IMR-90 (cell line): ENCODE measurements around the gene PHKG2. TPM values are rescaled to one million over a fixed set of nuclear protein-coding genes. Genes with fewer than 3 reads are reported as not detected.

Experiments used
- ATAC-seq: fragments of 200-7000 bp; cut with Tn5 transposase; 2 replicates; pipeline ENCODE4 v1.9.1; 2020; ENCODE audit warnings: low read depth, mild to moderate bottlenecking, moderate library complexity
- BruUV-seq: library from RNA; stranded (reverse); fragments of 400-500 nt; replicated peaks from 2 replicates; lab custom pipeline; 2021; lab: Mats Ljungman, UMichigan
- CTCF ChIA-PET: fragments of 300-600 bp; formaldehyde crosslinking; extraction: SDS; loops from one replicate; lab custom pipeline; 2021; ENCODE audit warnings: antibody characterized with exemption; lab: Yijun Ruan, JAX
- POLR2A ChIA-PET: fragments of 300-600 bp; sonication (Branson Sonifier 250); formaldehyde crosslinking; loops from one replicate; lab custom pipeline; 2022; ENCODE audit warnings: antibody characterized with exemption; ENCODE audit not compliant: unreplicated experiment; lab: Charles Lee
- DNase-seq: peaks from one replicate; pipeline ENCODE4 v3.0.0; 2013
- H2AFZ ChIP-seq: replicated peaks from 2 replicates; pipeline ENCODE3; 2013; ENCODE audit warnings: low read length, mild to moderate bottlenecking; ENCODE audit not compliant: poor library complexity
- H2AK5ac ChIP-seq: 2 replicates; pipeline ENCODE4 v1.6.1; 2013; ENCODE audit warnings: low read depth, low read length, inconsistent platforms
- H2AK9ac ChIP-seq: replicated peaks from 2 replicates; pipeline ENCODE3; 2013; ENCODE audit warnings: mild to moderate bottlenecking, low read depth, low read length, moderate library complexity; ENCODE audit not compliant: poor library complexity
- H2BK120ac ChIP-seq: 2 replicates; pipeline ENCODE4 v1.6.1; 2013; ENCODE audit warnings: low read depth, low read length, inconsistent platforms
- H2BK15ac ChIP-seq: 3 replicates; pipeline ENCODE4 v1.6.1; 2013; ENCODE audit warnings: low read depth, low read length, inconsistent platforms
- H2BK20ac ChIP-seq: 2 replicates; pipeline ENCODE4 v1.6.1; 2013; ENCODE audit warnings: low read depth, mild to moderate bottlenecking, inconsistent platforms, low read length, moderate library complexity
- H2BK5ac ChIP-seq: 2 replicates; pipeline ENCODE4 v1.6.1; 2013; ENCODE audit warnings: mild to moderate bottlenecking, low read depth, low read length, inconsistent platforms; ENCODE audit not compliant: poor library complexity, severe bottlenecking
- H3K14ac ChIP-seq: replicated peaks from 2 replicates; pipeline ENCODE4 v1.6.1; 2013; ENCODE audit warnings: low read depth, low read length, inconsistent platforms
- H3K18ac ChIP-seq: 2 replicates; pipeline ENCODE4 v1.6.1; 2013; ENCODE audit warnings: low read depth, low read length, control low read depth
- H3K23ac ChIP-seq: 2 replicates; pipeline ENCODE4 v1.6.1; 2013; ENCODE audit warnings: low read depth, low read length, inconsistent platforms
- H3K27ac ChIP-seq: 2 replicates; pipeline ENCODE4 v1.5.1; 2013; ENCODE audit warnings: mild to moderate bottlenecking, control low read depth, low read length; ENCODE audit not compliant: insufficient read depth
- H3K27me3 ChIP-seq: 2 replicates; pipeline ENCODE4 v1.6.1; 2013; ENCODE audit warnings: low read length; ENCODE audit not compliant: control insufficient read depth, insufficient read depth
- H3K36me3 ChIP-seq: 2 replicates; pipeline ENCODE4 v1.6.1; 2013; ENCODE audit warnings: low read length, mixed read lengths; ENCODE audit not compliant: control insufficient read depth, insufficient read depth
- H3K4ac ChIP-seq: 2 replicates; pipeline ENCODE4 v1.6.1; 2013; ENCODE audit warnings: low read depth, low read length, inconsistent platforms
- H3K4me1 ChIP-seq: 2 replicates; pipeline ENCODE4 v1.6.1; 2013; ENCODE audit warnings: low read length, mixed read lengths; ENCODE audit not compliant: control insufficient read depth, insufficient read depth
- H3K4me2 ChIP-seq: 2 replicates; pipeline ENCODE4 v1.6.1; 2013; ENCODE audit warnings: low read depth, mild to moderate bottlenecking, control low read depth, low read length, moderate library complexity
- H3K4me3 ChIP-seq: 2 replicates; pipeline ENCODE4 v1.5.1; 2013; ENCODE audit warnings: low read depth, mild to moderate bottlenecking, control low read depth, low read length, moderate library complexity; ENCODE audit not compliant: insufficient read depth
- H3K56ac ChIP-seq: 2 replicates; pipeline ENCODE4 v1.6.1; 2013; ENCODE audit warnings: low read length, inconsistent platforms; ENCODE audit not compliant: insufficient read depth; ENCODE audit errors: extremely low read depth
- H3K79me1 ChIP-seq, 2 experiments: 2 replicates each; pipeline ENCODE4 v1.6.1; 2013; ENCODE audit warnings: low read length in 2 of 2, inconsistent platforms in 1 of 2, low read depth in 1 of 2
- H3K9ac ChIP-seq: 2 replicates; pipeline ENCODE4 v1.6.1; 2013; ENCODE audit warnings: low read depth, low read length, control low read depth
- H3K9me1 ChIP-seq: 2 replicates; pipeline ENCODE4 v1.6.1; 2013; ENCODE audit warnings: low read length, inconsistent platforms; ENCODE audit not compliant: insufficient read depth
- H3K9me3 ChIP-seq: 2 replicates; pipeline ENCODE4 v1.6.1; 2013; ENCODE audit warnings: low read length; ENCODE audit not compliant: control insufficient read depth, insufficient read depth
- H4K20me1 ChIP-seq: 2 replicates; pipeline ENCODE4 v1.6.1; 2013; ENCODE audit warnings: low read length, inconsistent platforms; ENCODE audit not compliant: insufficient read depth
- H4K5ac ChIP-seq: 2 replicates; pipeline ENCODE4 v1.6.1; 2013; ENCODE audit warnings: mild to moderate bottlenecking, low read depth, low read length, control low read depth
- H4K8ac ChIP-seq, 2 experiments: 2 replicates each; pipeline ENCODE4 v1.6.1; 2013; ENCODE audit warnings: low read depth in 2 of 2, low read length in 2 of 2, control low read depth in 1 of 2, inconsistent platforms in 1 of 2
- H4K91ac ChIP-seq: 2 replicates; pipeline ENCODE4 v1.6.1; 2013; ENCODE audit warnings: low read depth, low read length, inconsistent platforms; ENCODE audit not compliant: insufficient read depth
- BHLHE40 ChIP-seq: fragments of 150-350 bp; IDR thresholded peaks from 2 replicates; pipeline ENCODE4 v1.6.1; 2016; ENCODE audit warnings: mild to moderate bottlenecking, low read depth, low read length
- CEBPB ChIP-seq: IDR thresholded peaks from 2 replicates; pipeline ENCODE4 v1.6.1; 2012; ENCODE audit warnings: low read depth, low read length, improper control_type of control experiment
- CHD1 ChIP-seq: IDR thresholded peaks from 2 replicates; pipeline ENCODE4 v1.6.1; 2012; ENCODE audit warnings: low read depth, low read length, improper control_type of control experiment
- CTCF ChIP-seq: conservative IDR thresholded peaks from 2 replicates; pipeline ENCODE4 v1.5.1; 2012; ENCODE audit warnings: mild to moderate bottlenecking, low read depth, low read length, improper control_type of control experiment
- ELK1 ChIP-seq: fragments of 150-350 bp; IDR thresholded peaks from 2 replicates; pipeline ENCODE4 v1.6.1; 2016; ENCODE audit warnings: low read depth, mild to moderate bottlenecking, low read length, moderate library complexity, borderline replicate concordance
- FOS ChIP-seq: fragments of 150-350 bp; IDR thresholded peaks from 2 replicates; pipeline ENCODE4 v1.6.1; 2016; ENCODE audit warnings: low read depth, low read length
- MAFK ChIP-seq: IDR thresholded peaks from 2 replicates; pipeline ENCODE4 v1.6.1; 2012; ENCODE audit warnings: low read depth, low read length, improper control_type of control experiment
- MXI1 ChIP-seq: IDR thresholded peaks from 2 replicates; pipeline ENCODE4 v1.6.1; 2012; ENCODE audit warnings: low read depth, mild to moderate bottlenecking, low read length, moderate library complexity, borderline replicate concordance
- NFE2L2 ChIP-seq: fragments of 150-350 bp; IDR thresholded peaks from 2 replicates; pipeline ENCODE4 v1.6.1; 2016; ENCODE audit warnings: low read depth, mild to moderate bottlenecking, low read length
- POLR2A ChIP-seq: IDR thresholded peaks from 2 replicates; pipeline ENCODE4 v1.6.1; 2012; ENCODE audit warnings: mild to moderate bottlenecking, low read depth, low read length
- RAD21 ChIP-seq: IDR thresholded peaks from 2 replicates; pipeline ENCODE4 v1.6.1; 2012; ENCODE audit warnings: low read length, improper control_type of control experiment
- RCOR1 ChIP-seq: IDR thresholded peaks from 2 replicates; pipeline ENCODE4 v1.6.1; 2012; ENCODE audit warnings: mild to moderate bottlenecking, low read length, improper control_type of control experiment; ENCODE audit not compliant: insufficient replicate concordance
- RFX5 ChIP-seq: IDR thresholded peaks from 2 replicates; pipeline ENCODE4 v1.8.0; 2012; ENCODE audit warnings: low read depth, mild to moderate bottlenecking, low read length, moderate library complexity
- SMC3 ChIP-seq: fragments of 150-350 bp; IDR thresholded peaks from 2 replicates; pipeline ENCODE4 v1.6.1; 2016; ENCODE audit warnings: low read depth, mild to moderate bottlenecking, antibody characterized with exemption, low read length, moderate library complexity
- USF2 ChIP-seq: fragments of 150-350 bp; IDR thresholded peaks from 2 replicates; pipeline ENCODE4 v1.6.1; 2017; ENCODE audit warnings: mild to moderate bottlenecking, antibody characterized with exemption, low read length, low read depth
- WGBS, 2 experiments: methylation state at CpG; one replicate each; pipeline versions ENCODE4 v1.1.5 to v1.1.7; 2013; ENCODE audit warnings: missing lambda C conversion rate in 2 of 2; ENCODE audit not compliant: insufficient read length in 1 of 2; ENCODE audit errors: extremely low coverage in 2 of 2; 5-methylcytosine and 5-hydroxymethylcytosine counted together
- dilution Hi-C: fragments of 300-500 bp; cut with HindIII; formaldehyde crosslinking; loops from one replicate; pipeline ENCODE4 v1.14.3; 2018; ENCODE audit warnings: low sequenced_read_pairs; ENCODE audit not compliant: unreplicated experiment
- in situ Hi-C: fragments of 300-500 bp; cut with MboI; formaldehyde crosslinking; loops from 3 replicates; pipeline ENCODE4 v1.14.3; 2019; ENCODE audit warnings: low sequenced_read_pairs, inconsistent platforms, mixed read lengths
- intact Hi-C: fragments of 100-400 bp; cut with micrococcal nuclease; formaldehyde crosslinking; loops from 2 replicates; pipeline ENCODE4 v1.10.0; 2022
- polyA plus RNA-seq, 3 experiments: library from polyadenylated mRNA; depleted of rRNA; stranded (reverse); fragments of >200 nt; gene quantifications; 2 replicates each; pipeline ENCODE4 v1.2.3, GENCODE V29; 2012; ENCODE audit warnings: low replicate concordance in 1 of 3
- total RNA-seq: library from RNA; depleted of rRNA; stranded (reverse); fragments of >200 nt; gene quantifications from 2 replicates; pipeline ENCODE4 v1.2.3, GENCODE V29; 2012

PHKG2 gene
- total and polyA plus RNA-seq, 2 of the 4 experiments (the other 2 are of a cell fraction) = 26.0 to 38.9 TPM

- no peak overlapping the region for H2AK9ac ChIP-seq
- H2AK5ac ChIP-seq = no peak overlapping the region
- H3K9ac ChIP-seq = no peak overlapping the region
- intact Hi-C loops (no loop called here), in situ Hi-C loops (no loop called here), dilution Hi-C loops (no loop called here)
- WGBS, 2 experiments = 94% methylated on average over 11 of the region's 17 CpGs; no CpG with 5 or more reads in 1 of the 2 experiments
- no peak overlapping the region for H2BK120ac ChIP-seq
- H3K27me3 ChIP-seq = no peaks in the 10 kb centered on the region
- H3K4ac ChIP-seq = no peak overlapping the region
- no peak overlapping the region for H2BK15ac ChIP-seq
- no peaks in the 10 kb centered on the region for H3K9me3 ChIP-seq
- no peak for ATAC-seq
- H3K4me3 ChIP-seq = no peak overlapping the region
- no peak overlapping the region for H3K27ac ChIP-seq
- no peak for DNase-seq
- H3K9me1 ChIP-seq = peaks cover 14% of the 10 kb centered on the region
- CTCF ChIA-PET = no interaction called here
- H3K56ac ChIP-seq = no peak overlapping the region
- no peak overlapping the region for H4K5ac ChIP-seq
- POLR2A ChIA-PET = no interaction called here
- no peak overlapping the region for H3K23ac ChIP-seq
- no peak overlapping the region for H3K18ac ChIP-seq
- no peak overlapping the region for H2BK5ac ChIP-seq
- no peak overlapping the region for H3K4me2 ChIP-seq
- H2AFZ ChIP-seq = no peak overlapping the region
- peaks cover 14% of the 10 kb centered on the region for H3K4me1 ChIP-seq
- H4K91ac ChIP-seq = no peak overlapping the region
- BruUV-seq = no TSS peak
- H3K14ac ChIP-seq = no peak overlapping the region
- H4K20me1 ChIP-seq = peaks cover 8% of the 10 kb centered on the region; the same call in 1 of the 2 replicates
- H3K79me1 ChIP-seq = peaks cover 11 to 44% of the 10 kb centered on the region in 2 experiments
- H2BK20ac ChIP-seq = no peak overlapping the region
- H3K36me3 ChIP-seq = peaks cover 64% of the 10 kb centered on the region
- H4K8ac ChIP-seq = no peak overlapping the region
- no peak for TF ChIP-seq POLR2A
- no peak for TF ChIP-seq CTCF
- no peak for TF ChIP-seq CEBPB
- TF ChIP-seq RCOR1 = no peak
- TF ChIP-seq BHLHE40 = no peak
- no peak for TF ChIP-seq MAFK
- no peak for TF ChIP-seq RFX5
- TF ChIP-seq CHD1 = no peak
- TF ChIP-seq RAD21 = no peak
- no peak for TF ChIP-seq MXI1
- TF ChIP-seq USF2 = no peak
- no peak for TF ChIP-seq SMC3
- no peak for TF ChIP-seq FOS
- TF ChIP-seq NFE2L2 = no peak
- TF ChIP-seq ELK1 = no peak
Observed at GRCh38 chr16:30736995-30737793, 11.0 kb upstream of the PHKG2 start.
